WERI-Rb-1 (cell line): ENCODE data around the gene DHX8.

Experiments
- DNase-seq: peaks from one replicate; pipeline ENCODE4 v3.0.0-alpha.2; 2020
- H3K27ac ChIP-seq: fragments of 250-450 bp; sonication (Bioruptor Pico); 2 replicates; pipeline ENCODE4 v1.5.1; 2020; ENCODE audit warnings: mild to moderate bottlenecking, moderate library complexity
- H3K27me3 ChIP-seq: fragments of 250-450 bp; sonication (Bioruptor Pico); 2 replicates; pipeline ENCODE4 v1.5.1; 2021; ENCODE audit warnings: mild to moderate bottlenecking, low read depth, moderate library complexity; ENCODE audit not compliant: insufficient read depth, severe bottlenecking
- H3K36me3 ChIP-seq: fragments of 250-450 bp; sonication (Bioruptor Pico); 2 replicates; pipeline ENCODE4 v1.5.1; 2020; ENCODE audit warnings: mild to moderate bottlenecking, moderate library complexity
- H3K4me3 ChIP-seq: 2 replicates; pipeline ENCODE4 v1.5.1; 2011; ENCODE audit warnings: low read depth, mild to moderate bottlenecking, control low read depth, low read length
- H3K9me3 ChIP-seq: fragments of 250-450 bp; sonication (Bioruptor Pico); 2 replicates; pipeline ENCODE4 v1.5.1; 2021; ENCODE audit warnings: mild to moderate bottlenecking, moderate library complexity; ENCODE audit not compliant: severe bottlenecking
- TF ChIP-seq, protein P1 (sequence below): IDR thresholded peaks from 2 replicates; pipeline ENCODE4 v1.5.1; 2011; ENCODE audit warnings: low read depth, mild to moderate bottlenecking, control low read depth, inconsistent platforms, low read length

The DHX8 gene

DNA sequence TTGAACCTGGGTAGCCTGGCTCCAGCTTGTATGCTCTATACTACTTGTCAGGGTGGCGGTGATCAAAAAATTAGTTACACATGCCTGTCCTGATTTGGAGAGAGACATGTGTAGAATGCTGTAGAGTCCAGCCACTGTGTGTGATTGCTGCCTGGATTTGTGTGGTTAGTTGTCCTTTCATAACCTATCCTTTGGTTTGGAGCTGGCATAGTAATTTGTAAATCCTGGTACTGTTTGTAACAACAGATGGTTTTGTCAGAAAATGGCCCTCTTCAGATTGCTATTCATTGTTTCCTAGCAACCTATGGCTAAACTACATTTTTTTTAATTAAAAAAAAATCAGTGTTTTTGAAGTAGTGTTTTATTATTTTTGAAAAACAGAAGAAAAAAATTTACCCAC lies 31.9 kb downstream of the DHX8 start:
- TF ChIP-seq, protein P1, sequence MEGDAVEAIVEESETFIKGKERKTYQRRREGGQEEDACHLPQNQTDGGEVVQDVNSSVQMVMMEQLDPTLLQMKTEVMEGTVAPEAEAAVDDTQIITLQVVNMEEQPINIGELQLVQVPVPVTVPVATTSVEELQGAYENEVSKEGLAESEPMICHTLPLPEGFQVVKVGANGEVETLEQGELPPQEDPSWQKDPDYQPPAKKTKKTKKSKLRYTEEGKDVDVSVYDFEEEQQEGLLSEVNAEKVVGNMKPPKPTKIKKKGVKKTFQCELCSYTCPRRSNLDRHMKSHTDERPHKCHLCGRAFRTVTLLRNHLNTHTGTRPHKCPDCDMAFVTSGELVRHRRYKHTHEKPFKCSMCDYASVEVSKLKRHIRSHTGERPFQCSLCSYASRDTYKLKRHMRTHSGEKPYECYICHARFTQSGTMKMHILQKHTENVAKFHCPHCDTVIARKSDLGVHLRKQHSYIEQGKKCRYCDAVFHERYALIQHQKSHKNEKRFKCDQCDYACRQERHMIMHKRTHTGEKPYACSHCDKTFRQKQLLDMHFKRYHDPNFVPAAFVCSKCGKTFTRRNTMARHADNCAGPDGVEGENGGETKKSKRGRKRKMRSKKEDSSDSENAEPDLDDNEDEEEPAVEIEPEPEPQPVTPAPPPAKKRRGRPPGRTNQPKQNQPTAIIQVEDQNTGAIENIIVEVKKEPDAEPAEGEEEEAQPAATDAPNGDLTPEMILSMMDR = no peak
- no peaks in the 10 kb centered on the region for H3K27me3 ChIP-seq
- no peak for DNase-seq
- no peak overlapping the region for H3K27ac ChIP-seq
- no peak overlapping the region for H3K4me3 ChIP-seq
- H3K9me3 ChIP-seq = no peaks in the 10 kb centered on the region
- H3K36me3 ChIP-seq = peaks cover 95% of the 10 kb centered on the region

- Histone ChIP-seq H3K9me3 (no peaks in the 10 kb centered on the region), H3K27me3 (no peaks in the 10 kb centered on the region), H3K27ac (no peak overlapping the region), H3K4me3 (no peak overlapping the region), H3K36me3 (peaks cover 96% of the 10 kb centered on the region)
- TF ChIP-seq, protein P1 = no peak
- no peak for DNase-seq
Observed at GRCh38 chr17:43517161-43517560, 33.4 kb downstream of the DHX8 start.

DNA sequence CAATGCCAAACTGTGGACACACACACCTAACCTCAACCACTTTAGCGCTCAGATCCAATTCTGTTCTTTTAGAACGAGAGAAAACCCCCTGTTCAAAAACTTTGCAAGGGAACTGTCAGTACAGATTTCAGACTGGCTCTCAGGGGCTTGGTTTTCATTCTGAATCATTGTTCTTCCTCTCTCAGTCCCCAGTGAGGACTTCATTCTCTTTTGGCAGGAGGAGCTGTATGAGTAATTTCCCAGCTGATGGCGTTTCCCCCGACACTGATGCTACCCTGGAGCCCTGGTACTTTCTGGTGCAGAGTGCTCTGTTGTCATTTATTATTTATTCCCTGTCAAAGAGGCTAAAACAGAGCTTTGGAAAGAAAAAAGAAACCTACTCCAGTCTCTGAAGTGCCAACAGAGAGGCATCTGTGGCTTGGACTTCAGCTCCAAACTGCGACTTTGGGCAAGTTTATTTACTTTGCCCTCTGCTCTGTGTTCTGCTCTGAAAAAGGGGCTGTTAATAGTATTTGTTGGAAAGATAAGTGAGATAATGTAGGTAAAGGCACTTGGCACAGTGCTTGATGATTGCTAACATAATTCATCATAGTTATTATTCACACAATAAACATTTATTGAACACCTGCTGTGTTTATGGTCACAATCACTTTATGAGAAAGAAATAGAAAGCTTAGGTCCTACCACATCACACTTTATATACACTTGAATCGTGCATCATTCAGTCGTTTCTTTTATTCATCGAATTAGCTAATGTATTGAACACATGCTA lies 34.0 kb downstream of the DHX8 start:
- H3K27ac ChIP-seq = no peak overlapping the region
- TF ChIP-seq, protein P1 = no peak

GRCh38 chr17:43521389-43521788 lies 37.6 kb downstream of the DHX8 start:
- Histone ChIP-seq H3K27ac (no peak overlapping the region), H3K36me3 (peaks cover 99% of the 10 kb centered on the region), H3K9me3 (no peaks in the 10 kb centered on the region), H3K4me3 (no peak overlapping the region), H3K27me3 (no peaks in the 10 kb centered on the region)
- no peak for DNase-seq
- TF ChIP-seq, protein P1 = no peak

More for the DNA sequence above, 34.0 kb downstream of the DHX8 start:
- H3K36me3 ChIP-seq = peaks cover 97% of the 10 kb centered on the region
- no peak for DNase-seq
- H3K27me3 ChIP-seq = no peaks in the 10 kb centered on the region
- H3K4me3 ChIP-seq = no peak overlapping the region
- no peaks in the 10 kb centered on the region for H3K9me3 ChIP-seq

GRCh38 chr17:43524945-43525575 lies 41.3 kb downstream of the DHX8 start:
- H3K36me3 ChIP-seq = peaks cover 73% of the 10 kb centered on the region
- DNase-seq = no peak

More at GRCh38 chr17:43524945-43525575, 41.3 kb downstream of the DHX8 start:
- Histone ChIP-seq H3K27me3 (no peaks in the 10 kb centered on the region), H3K9me3 (no peaks in the 10 kb centered on the region), H3K27ac (no peak overlapping the region), H3K4me3 (no peak overlapping the region)
- TF ChIP-seq, protein P1 = no peak
